ENCODE results near the gene L3MBTL2.

The L3MBTL2 gene

GRCh38 chr22:41247703-41248102, 42.6 kb downstream of the L3MBTL2 start:
- no peak overlapping the region for H3K4me3 ChIP-seq (IDR thresholded peaks at IDR 0.05; ENCODE audit: insufficient read depth, low read depth, low read length)
- no peaks in the 10 kb centered on the region for H4K20me1 ChIP-seq (ENCODE audit: insufficient read depth)
- no peaks in the 10 kb centered on the region; the same call in 1 of the 2 replicates for H3K36me3 ChIP-seq (ENCODE audit: insufficient read depth)
- H3K4me2 ChIP-seq, result no peak overlapping the region
- no peak overlapping the region for H3K27ac ChIP-seq
- no peak overlapping the region for H3K9ac ChIP-seq
- TF ChIP-seq CTCF (conservative IDR thresholded peaks at IDR 0.05; ENCODE audit: low read depth, low read length), result no peak
- H3K79me2 ChIP-seq (ENCODE audit: insufficient read depth, low read depth), result no peaks in the 10 kb centered on the region
- no peaks in the 10 kb centered on the region for H3K4me1 ChIP-seq (ENCODE audit: low read depth, poor library complexity, severe bottlenecking)
- H3K27me3 ChIP-seq (ENCODE audit: insufficient read depth, low read depth), result no peaks in the 10 kb centered on the region
- H2AFZ ChIP-seq (ENCODE audit: low read depth), result no peak overlapping the region

DNA sequence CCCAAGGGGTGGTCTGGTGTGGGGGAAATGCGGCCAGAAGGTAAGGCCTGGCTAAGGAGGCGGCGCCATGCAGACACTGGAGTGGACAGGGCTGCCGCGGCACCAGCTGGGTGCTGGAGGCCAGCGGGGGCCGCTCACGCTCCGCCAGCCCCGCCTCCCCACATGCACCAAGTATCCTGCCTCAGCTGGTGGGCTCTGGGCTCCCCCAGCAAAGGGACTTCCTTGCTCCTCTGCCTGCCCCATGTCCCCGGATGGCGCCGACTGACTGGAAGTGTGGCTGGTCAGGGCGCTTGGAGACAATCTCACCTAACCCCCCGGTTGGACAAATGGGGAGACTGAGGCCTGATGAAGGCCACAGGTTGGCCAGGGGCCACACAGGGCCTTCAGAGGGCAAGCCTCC, 43.2 kb downstream of the L3MBTL2 start:
- no peak overlapping the region for H3K27ac ChIP-seq
- H2AFZ ChIP-seq (ENCODE audit: low read depth), result no peak overlapping the region
- H3K79me2 ChIP-seq (ENCODE audit: insufficient read depth, low read depth), result no peaks in the 10 kb centered on the region
- no peak overlapping the region for H3K9ac ChIP-seq
- H3K4me3 ChIP-seq (IDR thresholded peaks at IDR 0.05; ENCODE audit: insufficient read depth, low read depth, low read length), result no peak overlapping the region
- no peaks in the 10 kb centered on the region for H3K27me3 ChIP-seq (ENCODE audit: insufficient read depth, low read depth)
- no peaks in the 10 kb centered on the region for H3K4me1 ChIP-seq (ENCODE audit: low read depth, poor library complexity, severe bottlenecking)
- no peaks in the 10 kb centered on the region for H4K20me1 ChIP-seq (ENCODE audit: insufficient read depth)
- H3K4me2 ChIP-seq, result no peak overlapping the region
- TF ChIP-seq CTCF (conservative IDR thresholded peaks at IDR 0.05; ENCODE audit: low read depth, low read length), result no peak
- no peaks in the 10 kb centered on the region; the same call in 1 of the 2 replicates for H3K36me3 ChIP-seq (ENCODE audit: insufficient read depth)

DNA sequence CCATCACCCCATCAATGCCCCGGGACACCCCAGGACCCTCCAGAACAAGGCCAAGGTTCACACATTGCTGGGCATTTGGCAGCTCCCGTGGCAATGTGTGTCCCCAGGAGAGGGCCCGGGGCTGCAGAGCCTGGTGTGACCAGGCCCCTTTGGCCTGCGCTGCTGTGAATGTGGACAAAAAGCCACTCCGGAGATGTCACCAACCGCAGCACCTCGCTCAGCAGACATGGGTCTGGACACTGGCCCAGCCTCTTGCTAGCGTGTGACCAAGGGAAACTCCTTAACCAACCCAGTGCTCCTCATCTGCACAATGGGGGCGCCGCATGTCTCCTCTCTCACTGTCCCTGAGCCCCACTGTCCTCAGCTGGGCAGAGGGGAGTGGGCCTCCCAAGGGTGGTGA, 43.6 kb downstream of the L3MBTL2 start:
- Histone ChIP-seq H3K4me1 (ENCODE audit: low read depth, poor library complexity, severe bottlenecking) (no peaks in the 10 kb centered on the region), H3K4me3 (IDR thresholded peaks at IDR 0.05; ENCODE audit: insufficient read depth, low read depth, low read length) (no peak overlapping the region), H3K27me3 (ENCODE audit: insufficient read depth, low read depth) (no peaks in the 10 kb centered on the region), H3K4me2 (no peak overlapping the region), H2AFZ (ENCODE audit: low read depth) (no peak overlapping the region), H3K27ac (no peak overlapping the region), H3K36me3 (ENCODE audit: insufficient read depth) (no peaks in the 10 kb centered on the region; the same call in 1 of the 2 replicates), H3K9ac (no peak overlapping the region), H4K20me1 (ENCODE audit: insufficient read depth) (no peaks in the 10 kb centered on the region), H3K79me2 (ENCODE audit: insufficient read depth, low read depth) (no peaks in the 10 kb centered on the region)
- no peak for TF ChIP-seq CTCF (conservative IDR thresholded peaks at IDR 0.05; ENCODE audit: low read depth, low read length)

- H3K4me2 ChIP-seq, result no peak overlapping the region
- no peak overlapping the region for H2AFZ ChIP-seq (ENCODE audit: low read depth)
- no peak for TF ChIP-seq CTCF (conservative IDR thresholded peaks at IDR 0.05; ENCODE audit: low read depth, low read length)
- H3K4me1 ChIP-seq (ENCODE audit: low read depth, poor library complexity, severe bottlenecking), result no peaks in the 10 kb centered on the region
- H3K9ac ChIP-seq, result no peak overlapping the region
- no peaks in the 10 kb centered on the region for H3K79me2 ChIP-seq (ENCODE audit: insufficient read depth, low read depth)
- no peak overlapping the region for H3K27ac ChIP-seq
- H4K20me1 ChIP-seq (ENCODE audit: insufficient read depth), result no peaks in the 10 kb centered on the region
- no peaks in the 10 kb centered on the region for H3K27me3 ChIP-seq (ENCODE audit: insufficient read depth, low read depth)
- H3K4me3 ChIP-seq (IDR thresholded peaks at IDR 0.05; ENCODE audit: insufficient read depth, low read depth, low read length), result no peak overlapping the region
- peaks cover 5% of the 10 kb centered on the region; the same call in 1 of the 2 replicates for H3K36me3 ChIP-seq (ENCODE audit: insufficient read depth)
Observed at GRCh38 chr22:41249442-41249841, 44.3 kb downstream of the L3MBTL2 start.

Data from KMS-11 (cell line).